Adipose tissue (tissue), 3 donors: ENCODE measurements around the gene CHCHD4. TPM values are rescaled to one million over a fixed set of nuclear protein-coding genes. Genes with fewer than 3 reads are reported as not detected.
A peak's percentile ranks its signal among the peaks of the same experiment; 100 is the strongest.

Experiments
- H3K27ac ChIP-seq: one replicate; pipeline ENCODE4 v1.5.1; 2013; ENCODE audit warnings: low read depth, low read length
- WGBS, 3 donors: extraction: QIAGEN DNeasy Blood & Tissue Kit; methylation state at CpG; one replicate each; pipeline ENCODE4 v1.1.7; 2013; 5-methylcytosine and 5-hydroxymethylcytosine counted together
- polyA plus RNA-seq, 3 donors: library from polyadenylated mRNA; stranded (reverse); fragments of 200-250 nt; gene quantifications; one replicate each; pipeline ENCODE4 v1.2.3, GENCODE V29; 2013
- donor health status: healthy with polysubstance abuse.
- donor health status: Bipolar disorder and iron deficiency.
- donor health status: healthy.

The CHCHD4 gene
- polyA plus RNA-seq = 10 to 100 TPM in 2 of 3 donors, 1 to 10 TPM in 1; 9.7 to 16.1 (median 14.7) TPM

DNA sequence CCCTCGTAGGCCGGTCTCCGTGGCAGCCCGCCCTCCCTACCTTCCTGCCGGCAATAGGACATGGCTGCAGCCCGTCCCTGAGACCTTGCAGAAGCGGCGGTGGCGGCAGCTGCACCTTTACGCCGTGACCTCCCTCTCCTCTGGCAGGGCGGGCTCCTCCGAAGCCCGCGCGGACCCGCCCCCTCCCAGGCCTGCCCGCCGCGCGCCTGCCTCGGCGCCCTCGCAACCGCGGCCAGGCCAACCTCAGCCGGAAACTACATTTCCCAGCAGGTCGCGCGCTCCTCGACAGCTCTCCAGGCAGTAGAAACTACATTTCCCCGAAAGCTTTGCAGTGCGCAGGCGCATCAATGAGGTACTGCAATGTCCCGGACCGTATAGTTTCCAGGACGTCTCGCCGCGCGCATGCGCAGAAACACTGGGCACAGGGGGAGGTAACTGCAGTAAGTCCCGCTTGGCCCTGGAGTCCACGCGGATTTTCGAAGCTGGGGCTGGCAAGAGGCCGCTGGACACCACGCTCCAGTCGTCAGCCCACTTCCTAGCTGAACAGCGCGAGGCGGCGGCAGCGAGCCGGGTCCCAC lies at the start of gene CHCHD4, which contains the start of gene TMEM43:
CHCHD4 (minus strand) TSS at position 256 of the 578 bp plus-strand sequence; CDS start at position 62, 194 bp downstream.
TMEM43 (plus strand) TSS at position 438 of the 578 bp plus-strand sequence. CDS start 142 bp downstream, outside the sequence.
- WGBS, 3 donors = 0% methylated on average over 52 to 55 of the region's 55 CpGs
- H3K27ac ChIP-seq = peak within 1 kb of the TSS; percentile 89

DNA sequence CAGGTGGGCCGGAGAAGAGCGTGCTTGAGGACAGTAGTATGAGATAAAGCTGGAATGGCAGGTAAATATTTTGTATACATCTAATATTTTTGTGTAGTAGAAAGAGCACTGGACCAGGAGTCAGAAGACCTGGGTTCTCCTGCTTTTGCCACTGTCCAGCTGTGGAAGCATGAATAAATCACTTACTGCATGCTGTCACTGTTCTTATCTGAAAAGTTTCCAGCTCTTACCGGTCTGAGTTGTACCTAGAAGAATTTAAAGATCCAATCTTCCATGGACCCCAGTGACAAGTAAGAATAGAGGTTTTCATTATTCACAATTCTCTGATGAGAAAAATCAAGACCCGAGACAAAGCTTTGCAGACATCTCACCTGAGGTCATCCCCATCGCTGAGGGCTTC lies 47.8 kb upstream of the CHCHD4 start:
- WGBS, 3 donors = 89 to 97% (median 96%) methylated on average over 5 of the region's 5 CpGs
- H3K27ac ChIP-seq = no peak overlapping the region

DNA sequence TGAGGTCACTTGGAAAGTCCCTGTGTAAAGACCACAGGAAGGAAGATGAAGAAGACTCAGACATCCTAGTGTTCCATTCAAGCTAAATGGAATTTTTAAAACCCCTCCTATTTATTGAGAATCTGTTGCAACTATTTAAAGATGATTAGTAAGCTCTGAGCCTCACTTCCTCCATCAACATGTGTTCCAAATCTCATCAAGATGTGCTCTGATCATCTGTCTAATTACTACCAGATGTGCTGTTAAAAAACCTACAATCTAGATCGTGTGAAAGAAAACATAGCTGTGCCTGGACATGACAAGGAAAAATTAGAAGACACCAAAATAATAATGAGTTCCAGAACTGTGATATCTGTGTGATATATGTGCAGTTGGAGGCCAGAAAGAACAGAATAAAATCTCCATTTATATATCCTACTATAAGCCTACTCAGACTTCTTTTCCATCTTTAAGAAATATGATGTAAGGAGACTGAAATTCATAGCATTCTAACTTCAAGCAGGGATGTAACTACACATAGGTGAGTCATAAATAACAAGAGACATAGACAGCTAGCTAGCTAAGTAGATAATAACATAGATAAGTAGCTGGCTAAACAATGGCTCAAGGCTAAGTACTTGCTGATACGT lies 46.0 kb upstream of the CHCHD4 start:
- WGBS, 3 donors = 67 to 79% (median 78%) methylated on average over 2 of the region's 2 CpGs

DNA sequence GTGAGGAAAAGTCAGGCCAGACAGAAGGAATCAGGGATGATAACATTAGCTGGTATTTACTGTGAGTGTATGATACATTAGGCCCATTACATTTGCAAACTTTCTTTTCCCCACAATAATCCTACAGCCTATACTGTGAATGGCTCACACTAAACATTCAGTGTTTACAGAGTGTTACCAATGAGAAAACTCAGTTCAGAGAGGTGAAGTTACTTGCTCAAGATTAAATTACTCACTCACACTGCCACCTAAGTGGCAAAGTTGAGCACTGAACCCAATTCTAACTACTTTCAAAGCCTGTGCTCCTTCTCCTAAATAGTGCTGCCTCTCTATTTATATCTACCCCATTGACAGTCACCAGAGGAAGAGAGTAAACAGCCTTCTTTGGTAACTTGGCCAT lies 45.2 kb upstream of the CHCHD4 start:
- H3K27ac ChIP-seq = no peak overlapping the region

More for the DNA sequence above, 46.0 kb upstream of the CHCHD4 start:
- no peak overlapping the region for H3K27ac ChIP-seq

DNA sequence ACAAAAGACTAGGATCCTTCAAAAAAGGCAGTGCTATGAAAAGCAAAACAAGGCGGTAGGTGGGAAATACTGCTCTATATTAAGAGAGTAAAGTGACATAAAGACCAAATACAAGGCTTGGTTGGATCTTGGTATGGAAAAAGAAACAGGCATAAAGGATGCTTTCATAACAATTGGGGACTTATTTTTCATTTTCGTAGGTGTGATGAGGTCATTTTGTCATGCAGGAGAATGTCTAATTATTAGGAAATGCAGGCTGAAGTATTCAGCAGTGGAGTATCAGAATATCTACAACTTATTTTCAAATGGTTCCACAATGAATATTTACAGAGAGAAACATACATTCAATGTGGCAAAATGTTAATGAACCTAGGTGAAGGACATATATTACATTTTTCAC lies 44.8 kb upstream of the CHCHD4 start:
- 95 to 96% (median 95%) methylated on average over 2 of the region's 2 CpGs for WGBS, 3 donors
- no peak overlapping the region for H3K27ac ChIP-seq

DNA sequence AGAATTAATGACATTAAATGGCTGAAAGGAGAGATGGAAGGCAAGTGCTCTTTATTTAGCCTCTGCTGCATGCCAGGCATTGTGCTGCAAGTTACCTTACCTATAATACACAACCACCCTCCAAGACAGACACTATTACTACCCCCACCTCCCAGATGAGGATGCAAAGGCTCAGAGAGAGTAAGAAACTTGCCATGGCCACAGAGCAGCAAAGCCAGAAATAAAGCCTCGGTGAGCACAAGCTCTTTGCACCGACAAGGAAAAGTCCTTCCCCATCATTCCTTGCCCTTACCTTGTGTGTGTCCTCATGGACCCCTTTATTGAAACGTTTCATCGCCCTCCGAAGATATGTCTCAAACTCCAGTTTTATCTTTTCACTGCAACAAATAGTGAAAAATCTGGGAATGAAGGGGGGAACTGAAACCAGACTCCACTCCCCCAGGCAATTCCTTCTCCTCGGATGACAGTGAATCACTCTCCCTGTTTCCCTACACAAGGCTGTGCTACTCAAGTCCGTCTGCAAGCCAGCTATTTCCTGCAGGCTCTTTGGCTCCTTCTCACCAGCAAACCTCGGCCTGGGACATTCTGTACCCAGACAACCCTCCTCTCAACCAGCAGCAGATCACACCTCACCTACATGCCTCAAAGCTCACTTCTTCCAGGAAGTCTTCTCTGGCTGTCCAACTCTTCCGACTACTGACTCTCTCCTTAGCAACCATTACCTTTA lies 42.4 kb upstream of the CHCHD4 start:
- no peak overlapping the region for H3K27ac ChIP-seq
- 92 to 94% (median 93%) methylated on average over 9 of the region's 9 CpGs for WGBS, 3 donors

DNA sequence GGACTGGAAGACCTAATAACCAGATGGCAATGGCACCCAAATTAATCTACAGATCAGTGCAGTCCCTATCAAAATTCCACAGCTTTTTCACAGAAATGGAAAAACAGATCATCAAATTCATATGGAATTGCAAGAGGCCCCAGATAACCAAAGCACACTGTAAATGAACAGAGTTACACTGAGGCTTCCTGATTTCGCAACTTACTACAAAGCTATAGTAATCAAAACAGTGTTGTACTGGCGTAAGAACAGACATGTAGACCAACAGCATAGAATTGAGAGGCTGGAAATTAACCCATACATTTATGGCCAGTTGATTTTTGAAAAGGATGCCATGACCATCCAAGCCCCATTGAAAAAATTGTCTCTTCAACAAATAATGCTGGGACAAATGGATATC lies 37.5 kb upstream of the CHCHD4 start:
- H3K27ac ChIP-seq = no peak overlapping the region
- WGBS, 3 donors = 80 to 96% (median 89%) methylated on average over 2 of the region's 2 CpGs

DNA sequence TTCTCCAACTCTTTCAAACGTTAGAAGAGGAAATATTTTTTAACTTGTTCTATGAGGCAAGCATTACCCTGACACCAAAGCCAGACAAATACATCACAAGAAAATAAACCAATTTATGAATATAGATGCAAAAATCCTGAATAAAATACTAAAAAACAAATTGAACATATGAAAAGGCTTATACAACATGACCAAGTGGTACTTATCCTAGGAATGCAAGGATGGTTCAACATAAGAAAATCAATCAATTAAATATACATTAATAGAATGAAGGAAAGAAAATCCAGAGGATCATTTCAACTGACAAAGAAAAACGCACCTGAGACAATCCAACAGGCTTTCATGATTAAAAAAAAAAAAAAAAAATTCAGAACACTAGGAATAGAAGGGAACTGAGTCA lies 36.6 kb upstream of the CHCHD4 start:
- 92 to 94% (median 94%) methylated on average over 2 of the region's 2 CpGs for WGBS, 3 donors
- no peak overlapping the region for H3K27ac ChIP-seq

DNA sequence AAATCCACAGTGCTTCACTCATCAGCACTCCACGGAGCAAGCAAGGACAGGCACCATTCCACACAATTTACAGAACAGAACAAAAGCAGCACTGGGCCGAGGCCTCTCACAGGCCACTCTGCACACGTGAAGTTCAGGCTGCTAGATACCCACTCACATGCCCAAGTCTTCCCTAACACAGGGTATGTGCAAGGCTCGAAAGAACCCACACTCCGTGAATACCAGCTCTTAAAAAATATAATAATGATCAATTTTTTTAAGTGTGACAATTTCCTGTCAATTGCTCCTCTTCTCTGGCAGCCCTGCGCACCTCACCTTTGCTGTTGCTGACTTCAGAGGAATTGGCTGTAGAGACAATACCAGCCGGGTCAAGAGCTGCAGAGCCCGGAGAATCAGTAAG lies 34.8 kb upstream of the CHCHD4 start:
- WGBS, 3 donors = 96 to 97% (median 96%) methylated on average over 8 of the region's 8 CpGs
- H3K27ac ChIP-seq = peak overlapping the region; percentile 22

DNA sequence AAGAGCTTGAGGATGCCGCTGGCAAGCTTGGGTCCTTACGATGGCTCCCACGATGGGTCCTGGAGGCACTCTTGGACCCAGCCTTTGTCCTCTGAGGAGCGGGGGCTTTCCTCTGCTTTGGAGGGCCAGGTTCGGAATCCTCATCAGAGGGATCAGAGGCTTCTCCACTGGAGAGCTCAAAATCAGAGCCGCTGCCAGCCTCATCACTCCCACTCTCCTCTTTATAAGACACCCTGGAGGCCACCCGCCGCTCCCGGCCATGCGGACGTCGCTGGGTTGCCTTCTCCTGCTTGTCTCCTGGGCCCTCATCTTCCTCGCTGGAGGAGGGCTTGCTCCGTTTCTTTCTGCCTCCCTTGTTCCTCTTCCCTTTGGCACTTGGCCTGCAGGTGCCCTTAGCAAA lies 33.7 kb upstream of the CHCHD4 start:
- WGBS, 3 donors = 91 to 96% (median 91%) methylated on average over 14 of the region's 14 CpGs
- no peak overlapping the region for H3K27ac ChIP-seq

DNA sequence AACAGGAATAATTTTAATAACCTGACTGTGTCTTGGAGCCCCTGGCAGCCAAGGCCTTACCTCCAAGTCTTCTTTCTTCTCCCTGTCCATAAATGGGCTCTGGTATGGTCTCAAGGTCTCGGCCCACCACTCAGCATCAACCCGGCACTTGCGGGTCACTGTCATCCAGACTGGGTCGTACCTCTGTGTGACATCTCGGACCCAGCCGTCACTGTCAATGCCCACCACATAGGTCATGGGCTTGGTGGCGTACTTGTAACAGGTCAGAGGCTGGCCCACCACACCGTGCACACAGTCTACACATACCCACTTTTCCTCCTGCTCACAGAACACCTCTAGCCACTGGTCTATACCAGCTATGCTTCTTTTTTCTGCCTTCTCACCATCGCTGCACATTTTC lies 33.3 kb upstream of the CHCHD4 start:
- WGBS, 3 donors = 96 to 100% (median 97%) methylated on average over 9 of the region's 9 CpGs
- H3K27ac ChIP-seq = no peak overlapping the region

DNA sequence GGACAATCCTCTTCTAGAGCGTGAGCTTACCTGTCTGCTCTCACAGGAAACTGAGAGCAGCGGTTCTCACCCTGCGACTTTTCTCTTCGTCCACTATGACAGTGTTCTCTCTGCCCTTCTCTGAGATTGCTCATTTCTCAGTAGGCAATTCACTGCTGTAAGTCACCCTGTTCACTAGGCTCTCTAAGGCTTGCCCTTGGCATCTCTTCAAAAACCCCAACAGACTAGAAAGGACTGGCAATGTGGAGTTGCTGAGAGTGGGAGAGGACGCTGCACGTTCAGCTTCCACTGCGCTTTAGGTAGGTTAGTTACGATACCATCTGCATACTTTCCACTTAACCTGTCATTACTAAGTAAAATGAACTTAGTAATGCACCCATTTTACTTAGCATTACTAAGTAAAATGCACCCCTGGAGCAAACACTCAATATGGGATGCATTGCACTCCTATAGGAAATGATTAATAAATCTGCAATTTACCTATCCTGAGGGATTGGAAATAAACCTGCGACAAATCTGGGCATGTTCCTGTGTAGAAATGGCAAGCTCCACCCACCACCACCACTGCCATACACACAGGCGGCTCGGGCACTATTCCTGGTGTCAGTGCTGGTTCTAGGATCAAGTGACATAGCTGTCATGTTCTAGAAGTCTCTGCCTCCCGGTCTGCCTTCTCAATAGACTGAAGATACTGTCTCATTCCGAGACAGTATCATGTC lies 32.3 kb upstream of the CHCHD4 start:
- 93 to 96% (median 95%) methylated on average over 13 of the region's 13 CpGs for WGBS, 3 donors
- no peak overlapping the region for H3K27ac ChIP-seq

DNA sequence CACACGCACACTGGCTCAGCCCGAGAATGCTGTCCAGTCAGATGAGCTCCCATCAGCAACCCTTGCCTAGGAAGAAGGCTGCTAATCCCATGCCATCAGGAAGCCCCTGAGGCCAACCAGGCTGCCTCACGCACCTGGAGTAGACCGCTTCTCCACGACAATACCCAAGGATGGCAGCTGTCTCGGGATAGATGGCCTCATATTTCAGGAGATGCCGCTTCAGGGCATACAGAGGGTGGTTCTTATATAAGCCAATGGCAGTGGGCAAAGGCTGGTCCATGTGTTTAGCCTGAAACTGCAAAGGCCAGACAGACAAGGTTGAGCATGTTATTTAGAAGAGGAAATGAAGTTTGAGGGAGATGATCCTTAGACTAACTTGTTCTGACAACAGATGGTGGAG lies 31.5 kb upstream of the CHCHD4 start:
- 95 to 96% (median 96%) methylated on average over 7 of the region's 7 CpGs for WGBS, 3 donors
- no peak overlapping the region for H3K27ac ChIP-seq

DNA sequence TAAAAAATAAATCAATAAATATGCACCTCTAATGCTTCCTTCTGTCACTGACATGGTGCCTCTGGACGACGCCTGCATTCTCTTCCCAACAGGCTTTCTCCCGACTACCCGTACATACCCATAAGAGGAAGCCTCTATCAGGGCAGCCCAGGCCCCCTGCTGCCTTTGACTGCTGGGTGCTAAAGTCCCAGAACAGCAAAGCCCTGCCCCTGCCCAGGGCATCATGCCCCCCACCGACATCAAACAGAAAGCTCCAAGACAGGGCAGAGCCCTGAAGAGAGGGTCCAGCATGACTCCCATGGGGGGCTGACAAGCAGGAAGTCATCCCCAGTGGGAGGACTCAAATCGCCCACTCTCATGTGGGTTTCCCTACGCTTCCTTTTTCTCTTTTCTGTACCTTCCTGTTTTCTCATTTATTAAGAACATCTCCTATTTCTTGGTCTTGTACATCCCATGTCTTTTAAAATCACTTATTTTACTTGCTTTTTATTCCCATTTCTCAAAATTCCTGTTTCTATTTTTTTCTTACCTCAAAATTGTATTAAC lies 30.3 kb upstream of the CHCHD4 start:
- WGBS, 3 donors = 77 to 92% (median 88%) methylated on average over 7 of the region's 7 CpGs
- H3K27ac ChIP-seq = no peak overlapping the region

DNA sequence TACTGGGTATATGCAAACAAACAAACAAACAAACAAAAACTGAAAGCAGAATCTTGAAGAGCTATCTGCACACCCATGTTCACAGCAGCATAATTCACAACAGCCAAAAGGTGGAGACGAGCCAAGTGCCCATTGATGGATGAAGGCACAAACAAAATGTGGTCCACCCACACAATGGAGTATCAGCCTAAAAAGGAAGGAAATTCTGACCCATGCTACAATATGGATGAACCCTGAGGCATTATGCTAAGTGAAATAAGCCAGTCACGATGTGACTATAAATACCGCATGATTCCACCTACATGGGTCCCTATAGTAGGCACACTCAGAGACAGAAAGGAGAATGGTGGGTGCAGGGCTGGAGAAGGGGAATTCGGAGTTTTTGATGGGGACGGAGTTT lies 29.6 kb upstream of the CHCHD4 start:
- H3K27ac ChIP-seq = no peak overlapping the region
- 86 to 93% (median 88%) methylated on average over 5 of the region's 5 CpGs for WGBS, 3 donors

DNA sequence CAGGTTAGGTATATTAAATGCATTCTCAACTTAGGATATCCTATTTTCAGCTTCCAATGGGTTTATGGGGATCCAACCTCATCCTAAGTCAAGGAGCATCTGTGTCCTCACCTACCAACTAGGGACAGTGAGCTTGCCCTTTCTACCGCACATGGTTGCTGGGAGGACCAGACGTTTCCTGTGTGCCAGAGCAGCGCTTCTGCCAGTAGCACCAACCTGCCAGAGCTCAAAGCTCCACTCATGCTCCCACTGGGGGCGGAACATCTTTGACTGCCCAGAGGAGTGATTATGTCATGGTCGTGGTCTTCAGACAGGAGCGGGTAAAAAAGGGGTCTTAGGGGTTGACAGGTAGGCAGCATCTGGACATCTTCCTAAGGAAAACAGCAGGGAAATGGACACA lies 29.0 kb upstream of the CHCHD4 start:
- no peak overlapping the region for H3K27ac ChIP-seq
- 90 to 95% (median 91%) methylated on average over 6 of the region's 6 CpGs for WGBS, 3 donors

DNA sequence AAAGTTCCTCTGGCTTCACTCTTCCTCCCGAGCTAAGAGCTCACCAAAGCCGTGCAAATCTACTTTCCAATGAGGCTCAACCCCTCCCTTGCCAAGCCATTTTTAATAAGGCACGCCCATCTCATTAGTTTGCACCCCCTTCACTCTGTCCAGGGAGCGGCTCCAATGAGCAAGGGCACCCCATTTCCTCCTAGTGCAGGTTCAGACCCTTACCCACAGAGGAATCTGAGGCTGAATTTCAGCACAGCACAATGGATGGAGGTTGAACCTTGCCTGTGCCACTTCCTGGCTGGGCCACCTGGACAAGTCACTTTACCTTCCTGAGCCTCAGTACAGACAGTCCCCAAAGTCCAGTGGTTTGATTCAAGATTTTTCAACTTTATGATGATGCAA lies 28.3 kb upstream of the CHCHD4 start:
- H3K27ac ChIP-seq = no peak overlapping the region
- 91 to 93% (median 92%) methylated on average over 4 of the region's 4 CpGs for WGBS, 3 donors

DNA sequence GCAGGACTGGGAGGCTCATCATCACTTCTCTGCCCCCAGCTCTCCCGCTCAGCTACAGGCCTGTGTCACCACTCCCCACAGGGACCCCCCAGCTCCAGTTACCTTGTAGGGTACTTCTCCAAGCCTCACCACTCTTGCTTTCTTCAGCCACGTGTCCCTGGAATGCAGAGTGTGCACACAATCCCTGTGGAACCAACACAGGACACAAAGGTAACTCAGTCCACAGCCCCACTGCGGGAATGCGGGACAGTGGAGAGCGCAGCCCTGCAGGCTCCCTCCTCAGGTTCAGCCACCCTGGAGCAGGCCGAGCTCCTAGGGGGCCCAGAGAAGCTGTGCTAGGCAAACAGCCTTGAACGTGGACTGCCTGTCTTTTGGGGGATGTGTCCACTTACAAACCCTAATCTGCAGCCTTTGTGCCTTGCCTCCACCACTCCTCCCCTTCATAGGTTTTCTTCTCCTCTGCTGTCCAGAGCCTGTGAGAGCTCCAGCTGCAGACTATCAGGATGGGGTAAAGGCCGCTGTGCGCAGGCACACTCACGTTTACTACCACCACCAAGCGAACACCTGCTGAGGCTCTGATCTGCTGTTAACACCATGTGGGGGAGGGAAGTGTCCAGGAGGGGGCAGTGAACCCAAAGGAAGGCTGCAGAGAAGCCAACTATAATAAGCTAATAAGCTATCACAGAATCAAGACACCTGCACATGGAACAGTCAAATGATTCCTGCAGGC lies 27.7 kb upstream of the CHCHD4 start:
- WGBS, 3 donors = 76 to 95% (median 90%) methylated on average over 11 of the region's 11 CpGs
- no peak overlapping the region for H3K27ac ChIP-seq
